Measurements from ENCODE around the gene CCR7.

CCR7 gene

DNA sequence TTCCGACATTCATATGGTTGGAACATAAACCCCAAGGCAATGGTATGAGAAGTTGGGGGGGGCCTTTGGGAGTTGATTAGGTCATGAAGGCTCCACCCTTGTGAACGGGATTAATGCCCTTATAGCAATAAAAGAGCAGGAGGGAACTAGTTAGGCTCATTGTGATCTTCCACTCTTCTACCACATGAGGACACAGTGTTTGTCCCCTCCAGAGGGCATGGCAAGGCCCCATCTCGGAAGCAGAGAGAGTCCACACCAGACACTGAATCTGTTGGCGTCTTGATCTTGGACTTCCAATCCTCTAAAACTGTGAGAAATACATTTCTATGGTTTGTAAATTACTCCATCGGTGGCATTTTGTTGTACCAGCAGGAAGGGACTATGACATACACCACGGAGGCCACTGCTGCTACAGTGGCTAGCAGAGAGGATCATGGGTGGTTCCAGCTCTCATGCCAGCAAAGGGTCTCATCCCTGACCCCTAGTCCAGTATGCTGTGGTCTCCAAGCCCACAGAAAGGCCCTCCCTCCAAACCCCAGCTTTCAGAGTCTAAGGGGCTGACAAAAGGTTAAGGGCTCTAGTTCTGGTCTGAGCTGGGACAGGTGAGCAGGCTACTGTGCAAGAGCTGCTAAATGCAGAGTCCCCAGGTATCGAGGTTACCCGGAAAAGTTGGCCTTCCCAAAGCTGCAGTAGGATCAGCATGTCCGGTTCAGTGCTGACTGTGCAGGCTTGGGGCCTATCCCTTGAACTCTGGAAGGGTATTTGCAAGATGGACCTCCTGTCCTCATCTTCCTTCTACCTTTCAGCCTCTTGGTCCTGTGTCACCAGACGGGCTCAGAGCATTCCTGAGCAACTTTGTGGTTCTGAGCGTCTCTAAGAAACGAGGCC is 12.2 kb downstream of the CCR7 start:
- TF ChIP-seq, protein P1, sequence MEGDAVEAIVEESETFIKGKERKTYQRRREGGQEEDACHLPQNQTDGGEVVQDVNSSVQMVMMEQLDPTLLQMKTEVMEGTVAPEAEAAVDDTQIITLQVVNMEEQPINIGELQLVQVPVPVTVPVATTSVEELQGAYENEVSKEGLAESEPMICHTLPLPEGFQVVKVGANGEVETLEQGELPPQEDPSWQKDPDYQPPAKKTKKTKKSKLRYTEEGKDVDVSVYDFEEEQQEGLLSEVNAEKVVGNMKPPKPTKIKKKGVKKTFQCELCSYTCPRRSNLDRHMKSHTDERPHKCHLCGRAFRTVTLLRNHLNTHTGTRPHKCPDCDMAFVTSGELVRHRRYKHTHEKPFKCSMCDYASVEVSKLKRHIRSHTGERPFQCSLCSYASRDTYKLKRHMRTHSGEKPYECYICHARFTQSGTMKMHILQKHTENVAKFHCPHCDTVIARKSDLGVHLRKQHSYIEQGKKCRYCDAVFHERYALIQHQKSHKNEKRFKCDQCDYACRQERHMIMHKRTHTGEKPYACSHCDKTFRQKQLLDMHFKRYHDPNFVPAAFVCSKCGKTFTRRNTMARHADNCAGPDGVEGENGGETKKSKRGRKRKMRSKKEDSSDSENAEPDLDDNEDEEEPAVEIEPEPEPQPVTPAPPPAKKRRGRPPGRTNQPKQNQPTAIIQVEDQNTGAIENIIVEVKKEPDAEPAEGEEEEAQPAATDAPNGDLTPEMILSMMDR (IDR thresholded peaks at IDR 0.05; ENCODE audit: control insufficient read depth, insufficient read depth, low read depth, low read length, missing control alignments) = no peak
- DNase-seq (ENCODE audit: low read depth) = no peak

DNA sequence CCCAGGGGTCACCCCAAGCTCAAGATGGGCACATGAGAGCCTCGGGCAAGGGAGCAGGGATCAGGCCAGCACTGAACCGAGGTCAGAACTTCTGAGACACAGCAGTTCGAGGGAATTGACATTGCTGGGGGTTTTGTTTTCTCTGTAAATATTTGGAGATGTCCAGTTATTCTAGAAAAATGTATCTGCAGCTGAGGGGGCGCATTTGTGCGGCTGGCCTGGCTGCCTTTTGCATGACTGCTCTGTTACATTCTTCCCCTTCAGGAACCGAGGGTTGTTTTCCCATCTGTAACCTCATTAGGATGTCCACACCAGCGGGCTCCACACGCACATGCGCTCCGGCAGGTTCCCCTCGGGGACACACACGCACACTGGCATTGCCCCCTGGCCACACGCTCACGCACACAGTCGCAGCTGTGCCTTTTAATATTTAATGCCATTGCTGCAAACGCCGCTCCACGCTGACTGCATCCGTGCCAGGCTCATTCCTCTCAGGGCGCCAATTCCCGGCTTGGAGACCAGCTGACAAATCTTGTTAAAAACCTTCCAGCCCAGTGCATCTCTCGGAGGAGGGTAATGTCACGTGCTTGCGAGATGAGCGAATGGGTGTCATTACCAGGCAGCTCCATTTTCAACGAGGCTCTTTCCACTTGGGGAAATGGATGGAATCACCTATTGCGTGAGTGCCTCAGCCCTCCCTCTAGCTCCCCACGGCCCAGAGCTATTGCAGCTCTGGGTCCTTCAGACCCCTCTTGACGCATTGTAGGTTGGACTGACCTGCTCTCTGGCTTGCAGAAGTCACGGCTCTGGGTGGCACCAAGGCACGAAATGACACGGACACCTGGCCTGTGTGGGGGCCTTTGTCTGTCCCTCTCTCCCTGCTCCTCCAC is 13.1 kb downstream of the CCR7 start:
- peak overlapping the region; percentile 17 for H3K4me3 ChIP-seq (ENCODE audit: control insufficient read depth, low read depth, low read length)
- peak; percentile 98 for DNase-seq (ENCODE audit: low read depth)
- TF ChIP-seq, protein P1 (IDR thresholded peaks at IDR 0.05; ENCODE audit: control insufficient read depth, insufficient read depth, low read depth, low read length, missing control alignments) = no peak

More for the DNA sequence above, 12.2 kb downstream of the CCR7 start:
- H3K4me3 ChIP-seq (ENCODE audit: control insufficient read depth, low read depth, low read length) = no peak overlapping the region

DNA sequence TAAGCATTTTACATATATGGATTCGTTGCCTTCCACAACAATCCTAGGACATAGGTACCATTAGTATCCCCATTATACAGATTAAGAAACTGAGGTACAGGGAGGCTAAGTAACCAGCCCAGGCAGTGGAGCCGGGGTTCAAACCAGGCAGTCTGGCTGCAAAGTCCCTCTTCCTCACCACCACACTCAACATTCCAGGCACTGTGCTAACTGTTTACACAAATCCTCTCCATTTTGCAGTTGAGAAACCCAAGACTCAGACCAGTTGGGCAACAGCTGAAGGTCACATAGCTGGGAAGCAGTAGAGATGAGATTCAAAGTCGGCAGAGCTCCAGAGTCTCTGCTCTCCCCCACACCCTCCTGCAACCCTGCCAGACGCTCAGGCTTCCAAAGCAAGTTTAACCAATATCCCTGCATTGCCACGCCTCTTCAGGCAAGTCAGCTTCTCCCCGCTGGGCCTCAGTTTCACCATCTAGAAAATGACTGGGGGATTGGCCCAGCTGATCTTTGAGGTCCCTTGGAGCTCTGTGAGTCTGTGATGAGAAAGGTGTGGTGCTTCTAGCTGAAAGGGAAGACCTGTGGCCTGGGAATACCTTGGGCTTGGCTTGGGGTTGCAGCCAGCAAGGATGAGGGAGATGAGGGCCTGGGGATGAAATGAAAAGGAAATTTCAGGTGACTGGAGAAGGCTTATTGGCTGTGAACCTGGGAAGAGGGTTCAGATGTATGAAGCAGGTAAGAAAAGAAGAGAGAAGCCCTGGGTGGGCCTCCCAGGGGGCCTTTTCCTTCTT is 14.0 kb downstream of the CCR7 start:
- no peak overlapping the region; the same call in 1 of the 2 replicates for H3K4me3 ChIP-seq (ENCODE audit: control insufficient read depth, low read depth, low read length)
- peak; percentile 100 for DNase-seq (ENCODE audit: low read depth)
- TF ChIP-seq, protein P1 (IDR thresholded peaks at IDR 0.05; ENCODE audit: control insufficient read depth, insufficient read depth, low read depth, low read length, missing control alignments) = no peak

DNA sequence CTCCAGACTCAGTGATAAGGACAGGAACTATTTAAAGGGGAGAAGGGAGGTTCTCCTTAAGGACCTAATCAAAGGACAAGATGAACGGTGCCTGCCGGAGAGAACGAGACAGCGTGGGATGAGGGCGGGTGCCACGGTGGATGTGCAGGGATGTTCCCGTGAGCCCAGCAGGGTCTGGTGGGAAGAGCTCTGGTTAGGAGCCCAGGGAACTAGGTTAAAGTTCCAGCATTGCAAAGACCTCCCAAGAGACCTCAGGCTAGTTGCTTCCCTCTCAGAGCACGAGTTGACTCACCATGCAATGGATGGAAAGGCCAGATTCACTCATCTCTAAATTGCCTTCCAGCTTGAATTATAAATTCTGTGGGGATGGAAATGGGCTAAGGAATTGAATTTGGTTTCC is 14.7 kb downstream of the CCR7 start:
- H3K4me3 ChIP-seq (ENCODE audit: control insufficient read depth, low read depth, low read length) = no peak overlapping the region
- no peak for DNase-seq (ENCODE audit: low read depth)
- TF ChIP-seq, protein P1 (IDR thresholded peaks at IDR 0.05; ENCODE audit: control insufficient read depth, insufficient read depth, low read depth, low read length, missing control alignments) = no peak

DNA sequence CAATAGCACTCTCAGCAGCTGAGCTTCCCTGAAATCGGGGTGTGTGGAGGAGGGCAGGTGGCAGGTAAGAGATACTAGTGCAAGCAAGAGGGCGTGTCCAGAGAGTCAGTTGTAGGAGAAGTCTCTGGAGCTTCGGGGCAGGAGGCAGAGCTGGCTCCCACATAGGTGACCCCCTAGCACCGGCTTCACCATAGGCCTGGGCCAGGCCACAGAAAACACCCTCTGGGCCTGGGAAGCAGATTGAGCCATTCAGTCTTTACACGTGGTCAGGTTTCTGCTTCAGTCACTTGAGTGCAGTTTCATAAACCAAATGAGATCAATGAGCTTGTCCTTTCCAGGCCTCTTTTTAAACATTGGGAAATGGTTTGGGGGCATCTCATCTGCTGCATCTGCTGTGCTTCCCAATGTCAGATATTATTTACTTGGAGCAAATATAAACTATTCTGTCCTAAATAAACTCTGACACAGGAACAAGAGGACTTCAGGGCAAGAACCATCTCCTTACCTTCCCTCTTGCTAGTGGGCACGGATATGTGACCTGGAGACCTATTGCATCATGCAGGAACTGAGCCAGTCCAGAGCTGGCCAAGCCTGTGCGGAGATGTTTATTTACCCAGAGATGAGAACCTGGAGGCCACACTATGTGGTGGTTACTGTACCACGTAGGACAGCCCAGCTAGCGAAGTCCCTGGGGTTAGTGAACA is 16.1 kb downstream of the CCR7 start:
- DNase-seq (ENCODE audit: low read depth) = no peak
- TF ChIP-seq, protein P1 (IDR thresholded peaks at IDR 0.05; ENCODE audit: control insufficient read depth, insufficient read depth, low read depth, low read length, missing control alignments) = no peak
- H3K4me3 ChIP-seq (ENCODE audit: control insufficient read depth, low read depth, low read length) = no peak overlapping the region

Measured in AG09309 (cell line).